Measurements from ENCODE around the gene VSIG10L2. TPM values are rescaled to one million over a fixed set of nuclear protein-coding genes. Genes with fewer than 3 reads are reported as not detected.

The VSIG10L2 gene
- total RNA-seq, 1 experiment from 2014 or later, result not detected

GRCh38 chr11:125938418-125938817 lies 7.4 kb upstream of the VSIG10L2 start:
- H3K4me2 ChIP-seq, result no peak overlapping the region
- DNase-seq, result no peak

GRCh38 chr11:125939081-125939521 lies 6.7 kb upstream of the VSIG10L2 start:
- no peak for TF ChIP-seq EZH2 (IDR thresholded peaks at IDR 0.05; ENCODE audit: low read depth)
- no peak for TF ChIP-seq CTCF (conservative IDR thresholded peaks at IDR 0.05)
- Histone ChIP-seq H3F3A (ENCODE audit: insufficient read depth, low read depth) (no peaks in the 10 kb centered on the region), H3K27me3 (ENCODE audit: insufficient read depth, low read depth) (no peaks in the 10 kb centered on the region), H3K4me3 (no peak overlapping the region), H3K4me1 (replicated peaks; ENCODE audit: insufficient read depth) (no peaks in the 10 kb centered on the region), H4K20me1 (ENCODE audit: insufficient read depth) (no peaks in the 10 kb centered on the region), H3K79me2 (ENCODE audit: low read depth) (no peaks in the 10 kb centered on the region), H3K27ac (no peak overlapping the region), H3K9me2 (ENCODE audit: insufficient read depth) (no peaks in the 10 kb centered on the region), H3K4me2 (no peak overlapping the region), H3K9me3 (ENCODE audit: insufficient read depth, low read depth) (no peaks in the 10 kb centered on the region), H2AFZ (no peak overlapping the region), H3K36me3 (ENCODE audit: low read depth) (no peaks in the 10 kb centered on the region)
- no peak for DNase-seq
- intact Hi-C loops (cut with micrococcal nuclease; ENCODE audit: unreplicated experiment), result no loop called here
- ChIA-PET POLR2A (ENCODE audit: unreplicated experiment) (interaction anchor here (0.6 kb wide), 1 partner anchor 36 kb away, joined by 4 read pairs; the partner anchor contains the start of gene PUS3), CTCF (no interaction called here)
- BruUV-seq (replicated peaks), result no TSS peak

More at GRCh38 chr11:125938418-125938817, 7.4 kb upstream of the VSIG10L2 start:
- H3K4me1 ChIP-seq (replicated peaks; ENCODE audit: insufficient read depth), result no peaks in the 10 kb centered on the region
- H3K79me2 ChIP-seq (ENCODE audit: low read depth), result no peaks in the 10 kb centered on the region
- ChIA-PET POLR2A (ENCODE audit: unreplicated experiment) (interaction anchor here (0.6 kb wide), 1 partner anchor 35 kb away, joined by 4 read pairs; the partner anchor contains the start of gene PUS3), CTCF (no interaction called here)
- intact Hi-C loops (cut with micrococcal nuclease; ENCODE audit: unreplicated experiment), result no loop called here
- no peak overlapping the region for H3K27ac ChIP-seq
- no peaks in the 10 kb centered on the region for H3K36me3 ChIP-seq (ENCODE audit: low read depth)
- H2AFZ ChIP-seq, result peak overlapping the region; percentile 43; the same call in 1 of the 2 replicates
- TF ChIP-seq CTCF (conservative IDR thresholded peaks at IDR 0.05) (no peak), EZH2 (IDR thresholded peaks at IDR 0.05; ENCODE audit: low read depth) (no peak)
- H3K27me3 ChIP-seq (ENCODE audit: insufficient read depth, low read depth), result no peaks in the 10 kb centered on the region; the same call in 1 of the 2 replicates
- H3K4me3 ChIP-seq, result no peak overlapping the region
- H3K9me2 ChIP-seq (ENCODE audit: insufficient read depth), result no peaks in the 10 kb centered on the region
- H3K9me3 ChIP-seq (ENCODE audit: insufficient read depth, low read depth), result no peaks in the 10 kb centered on the region
- H4K20me1 ChIP-seq (ENCODE audit: insufficient read depth), result no peaks in the 10 kb centered on the region
- BruUV-seq (replicated peaks), result no TSS peak
- H3F3A ChIP-seq (ENCODE audit: insufficient read depth, low read depth), result no peaks in the 10 kb centered on the region

GRCh38 chr11:125940145-125940544 lies 5.7 kb upstream of the VSIG10L2 start:
- TF ChIP-seq EZH2 (IDR thresholded peaks at IDR 0.05; ENCODE audit: low read depth), result no peak
- intact Hi-C loops (cut with micrococcal nuclease; ENCODE audit: unreplicated experiment), result loop anchor here (5.0 kb wide), 1 partner anchor 122 kb away; the partner anchor contains the start of gene CDON
- BruUV-seq (replicated peaks), result no TSS peak
- H3K4me3 ChIP-seq, result no peak overlapping the region
- no peaks in the 10 kb centered on the region for H3K27me3 ChIP-seq (ENCODE audit: insufficient read depth, low read depth)
- H2AFZ ChIP-seq, result no peak overlapping the region
- no peaks in the 10 kb centered on the region for H3K9me3 ChIP-seq (ENCODE audit: insufficient read depth, low read depth)
- H4K20me1 ChIP-seq (ENCODE audit: insufficient read depth), result no peaks in the 10 kb centered on the region
- ChIA-PET CTCF (no interaction called here), POLR2A (ENCODE audit: unreplicated experiment) (no interaction called here)
- no peaks in the 10 kb centered on the region for H3K4me1 ChIP-seq (replicated peaks; ENCODE audit: insufficient read depth)
- no peak overlapping the region for H3K27ac ChIP-seq
- H3K9me2 ChIP-seq (ENCODE audit: insufficient read depth), result no peaks in the 10 kb centered on the region
- no peaks in the 10 kb centered on the region for H3K36me3 ChIP-seq (ENCODE audit: low read depth)
- H3F3A ChIP-seq (ENCODE audit: insufficient read depth, low read depth), result no peaks in the 10 kb centered on the region
- H3K79me2 ChIP-seq (ENCODE audit: low read depth), result no peaks in the 10 kb centered on the region
- DNase-seq, result no peak
- H3K4me2 ChIP-seq, result no peak overlapping the region

- Histone ChIP-seq H3F3A (ENCODE audit: insufficient read depth, low read depth) (no peaks in the 10 kb centered on the region), H3K4me3 (no peak overlapping the region), H3K9me2 (ENCODE audit: insufficient read depth) (no peaks in the 10 kb centered on the region), H3K27me3 (ENCODE audit: insufficient read depth, low read depth) (no peaks in the 10 kb centered on the region), H3K4me1 (replicated peaks; ENCODE audit: insufficient read depth) (no peaks in the 10 kb centered on the region), H3K9me3 (ENCODE audit: insufficient read depth, low read depth) (no peaks in the 10 kb centered on the region), H3K27ac (no peak overlapping the region), H3K36me3 (ENCODE audit: low read depth) (no peaks in the 10 kb centered on the region), H2AFZ (no peak overlapping the region), H4K20me1 (ENCODE audit: insufficient read depth) (no peaks in the 10 kb centered on the region), H3K79me2 (ENCODE audit: low read depth) (no peaks in the 10 kb centered on the region), H3K4me2 (no peak overlapping the region)
- no TSS peak for BruUV-seq (replicated peaks)
- intact Hi-C loops (cut with micrococcal nuclease; ENCODE audit: unreplicated experiment), result loop anchor here (5.0 kb wide), 1 partner anchor 121 kb away; the partner anchor contains the start of gene CDON
- DNase-seq, result no peak
- no peak for TF ChIP-seq CTCF (conservative IDR thresholded peaks at IDR 0.05)
- TF ChIP-seq EZH2 (IDR thresholded peaks at IDR 0.05; ENCODE audit: low read depth), result no peak
- ChIA-PET POLR2A (ENCODE audit: unreplicated experiment) (no interaction called here), CTCF (no interaction called here)
Observed at GRCh38 chr11:125941267-125941618, 4.6 kb upstream of the VSIG10L2 start.
